Embryonic facial prominence (tissue), 1 donor: Measurements from ENCODE around the gene KCNJ1.

Experiments
- DNase-seq: peaks from one replicate; pipeline ENCODE4 v3.0.0-alpha.2; 2016; ENCODE audit errors: extremely low spot score

The KCNJ1 gene

GRCh38 chr11:128882451-128882850 is 15.4 kb upstream of the KCNJ1 start:
- DNase-seq, result no peak

DNA sequence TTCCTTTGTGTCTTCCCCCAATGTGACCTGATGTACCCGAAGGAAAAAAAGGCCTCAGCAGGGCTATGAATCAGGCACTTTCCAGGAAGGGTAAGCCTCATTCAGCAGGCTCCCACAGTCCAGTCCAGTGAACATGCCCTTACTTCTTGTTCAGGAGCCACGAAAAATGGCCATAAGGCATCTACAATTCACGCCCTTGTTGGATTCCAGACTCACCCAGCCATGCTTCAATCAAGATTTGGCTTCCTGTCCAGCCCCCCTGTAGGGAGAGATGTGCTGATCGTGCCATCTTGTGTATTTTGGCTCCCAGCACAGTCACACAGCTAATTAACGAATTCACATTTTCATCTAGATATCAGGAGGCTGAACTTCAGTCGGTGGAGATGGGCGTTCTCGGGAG is 14.1 kb upstream of the KCNJ1 start:
- no peak for DNase-seq

DNA sequence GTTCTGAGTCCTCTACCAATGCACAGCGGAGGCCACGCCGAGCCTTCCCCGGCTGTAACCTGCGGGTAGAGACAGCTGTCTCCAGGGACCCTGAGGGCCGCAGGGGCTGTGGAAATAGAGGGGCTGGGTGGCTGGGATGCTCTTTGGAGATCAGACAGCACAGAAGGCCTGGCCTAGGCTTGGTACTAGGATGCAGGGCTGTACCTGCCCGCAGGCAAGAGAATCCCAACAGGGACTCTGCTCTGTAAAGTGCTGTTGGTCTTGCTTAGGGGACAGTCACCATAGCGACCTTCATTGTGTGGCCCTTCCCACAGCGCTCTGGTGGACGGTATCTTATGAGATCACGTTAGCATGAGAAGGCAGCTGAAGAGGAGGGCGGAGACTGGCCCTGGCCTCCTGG is 12.7 kb upstream of the KCNJ1 start:
- no peak for DNase-seq

- no peak for DNase-seq
Measured at GRCh38 chr11:128878455-128878854, 11.4 kb upstream of the KCNJ1 start.

GRCh38 chr11:128877726-128878125 is 10.6 kb upstream of the KCNJ1 start:
- DNase-seq, result no peak

GRCh38 chr11:128876133-128876650 is 9.1 kb upstream of the KCNJ1 start:
- no peak for DNase-seq

DNA sequence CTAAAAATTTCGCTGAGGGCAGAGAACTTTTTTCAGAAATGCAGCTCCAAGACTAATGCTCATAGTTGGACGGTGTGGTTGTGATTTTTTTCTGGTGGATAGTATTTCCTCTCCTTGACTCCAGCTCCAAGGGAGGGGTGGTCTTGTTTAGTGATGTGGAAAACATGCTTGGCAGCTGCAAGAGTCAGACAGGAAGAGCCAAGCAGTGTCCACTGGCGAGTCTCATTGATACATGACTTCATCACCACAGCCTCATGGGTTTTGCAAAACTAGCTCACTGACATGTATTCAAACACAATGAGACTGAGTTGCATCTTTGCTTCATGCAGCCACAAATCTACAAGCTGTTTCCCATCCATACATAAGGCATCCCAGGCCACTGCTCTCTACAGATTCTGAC is 7.3 kb upstream of the KCNJ1 start:
- no peak for DNase-seq

GRCh38 chr11:128872594-128872993 is 5.5 kb upstream of the KCNJ1 start:
- DNase-seq, result no peak

- no peak for DNase-seq
Measured at GRCh38 chr11:128872094-128872493, 5.0 kb upstream of the KCNJ1 start.

DNA sequence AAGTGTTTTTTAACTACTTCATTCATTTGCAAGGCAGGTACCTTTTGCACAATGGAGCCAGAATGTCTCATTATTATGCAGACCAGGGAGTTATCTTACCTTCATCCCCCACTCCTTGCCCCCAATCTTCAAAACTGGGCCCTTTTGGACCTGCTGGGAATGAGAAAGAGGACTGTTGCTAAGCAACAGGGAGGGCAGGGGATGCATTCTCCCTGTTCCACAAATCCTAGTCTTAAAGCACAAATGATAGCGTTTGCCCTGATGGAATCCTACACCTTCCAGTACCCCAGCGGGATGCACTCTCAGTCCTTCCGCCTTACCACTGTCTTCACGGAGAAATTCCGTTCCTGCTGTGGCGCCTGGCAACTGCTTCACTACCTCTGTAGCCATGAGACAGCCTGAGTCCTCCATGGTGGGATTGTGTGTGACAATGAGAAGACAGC is 4.1 kb upstream of the KCNJ1 start:
- DNase-seq, result no peak

DNA sequence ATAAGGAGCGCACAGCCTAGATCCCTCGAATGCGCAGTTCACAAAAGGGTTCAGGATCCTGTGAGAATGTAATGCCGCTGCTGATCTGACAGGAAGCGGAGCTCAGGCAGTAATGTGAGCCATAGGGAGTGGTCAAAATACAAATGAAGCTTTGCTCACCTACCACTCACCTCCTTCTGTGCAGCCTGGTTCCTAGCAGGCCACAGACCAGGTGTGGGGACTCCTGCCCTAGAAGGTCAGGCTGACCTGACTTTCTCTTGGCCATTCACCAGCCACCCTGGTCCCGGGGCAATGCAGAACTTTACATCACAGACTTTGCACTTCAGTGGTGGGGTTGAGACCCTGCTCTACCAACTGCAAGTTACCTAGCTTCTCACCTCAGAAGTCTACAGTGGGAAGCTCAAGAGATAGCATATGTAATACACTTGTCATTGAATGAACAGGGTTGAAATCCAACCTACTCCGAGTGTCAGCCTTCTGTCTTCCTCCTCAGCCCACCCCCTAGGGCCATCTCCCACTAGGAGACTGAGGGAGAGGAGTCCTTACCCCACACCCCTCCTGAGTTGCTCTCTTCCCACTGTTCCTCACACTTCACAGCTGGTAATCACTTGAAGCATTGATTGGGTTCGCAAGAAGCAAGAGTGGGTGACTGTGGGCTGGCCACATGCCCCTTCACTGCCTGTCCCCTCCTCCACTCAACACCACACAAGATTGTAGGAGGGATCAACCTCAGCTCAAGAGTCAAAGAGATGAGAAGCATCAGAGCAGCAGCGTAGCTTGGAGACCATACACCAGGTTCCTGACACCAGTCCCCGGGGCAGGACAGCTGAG is 2.0 kb upstream of the KCNJ1 start:
- DNase-seq, result no peak

GRCh38 chr11:128865490-128865889 is 1.6 kb downstream of the KCNJ1 start:
- no peak for DNase-seq

- peak; percentile 20 for DNase-seq
Measured at GRCh38 chr11:128862908-128863660, 4.0 kb downstream of the KCNJ1 start.

- no peak for DNase-seq
Measured at GRCh38 chr11:128862406-128862805, 4.7 kb downstream of the KCNJ1 start.

DNA sequence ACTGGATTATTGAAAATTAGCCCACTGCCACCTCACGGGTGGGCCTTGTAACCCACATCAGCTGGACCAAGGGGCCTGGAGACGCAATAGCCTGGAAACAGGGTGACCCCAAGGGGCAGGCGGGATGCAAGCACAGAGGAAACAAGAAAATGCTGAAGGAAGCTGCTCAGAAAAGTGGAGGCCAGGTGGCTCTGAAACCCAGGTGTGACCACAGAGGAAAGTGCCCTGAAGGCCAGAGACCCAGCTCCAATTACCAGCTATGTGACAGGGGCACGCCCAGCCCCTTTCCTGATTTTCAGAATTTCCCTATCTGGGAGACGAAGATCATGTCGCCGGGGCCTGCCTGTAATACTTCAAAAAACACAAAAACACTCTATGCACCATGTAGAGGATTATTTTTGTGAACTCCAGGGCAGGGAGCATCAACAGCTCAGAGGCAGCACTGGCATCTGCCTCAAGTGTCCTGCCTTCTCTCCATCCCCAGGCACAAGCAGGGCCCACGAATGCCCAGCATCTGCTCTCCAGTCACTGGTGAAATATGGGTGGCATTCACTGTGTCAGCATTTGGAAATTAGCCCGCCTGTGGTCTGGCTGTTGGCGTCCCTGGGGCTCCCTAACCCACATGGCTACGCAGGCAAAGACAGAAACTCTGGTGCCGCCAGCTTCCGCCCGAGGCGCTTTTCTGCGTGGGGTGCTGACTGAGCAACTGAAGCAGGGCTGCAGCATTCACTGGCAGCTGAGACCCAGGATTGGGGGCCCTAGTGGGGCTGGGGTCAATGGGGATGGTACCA is 6.3 kb downstream of the KCNJ1 start:
- no peak for DNase-seq

DNA sequence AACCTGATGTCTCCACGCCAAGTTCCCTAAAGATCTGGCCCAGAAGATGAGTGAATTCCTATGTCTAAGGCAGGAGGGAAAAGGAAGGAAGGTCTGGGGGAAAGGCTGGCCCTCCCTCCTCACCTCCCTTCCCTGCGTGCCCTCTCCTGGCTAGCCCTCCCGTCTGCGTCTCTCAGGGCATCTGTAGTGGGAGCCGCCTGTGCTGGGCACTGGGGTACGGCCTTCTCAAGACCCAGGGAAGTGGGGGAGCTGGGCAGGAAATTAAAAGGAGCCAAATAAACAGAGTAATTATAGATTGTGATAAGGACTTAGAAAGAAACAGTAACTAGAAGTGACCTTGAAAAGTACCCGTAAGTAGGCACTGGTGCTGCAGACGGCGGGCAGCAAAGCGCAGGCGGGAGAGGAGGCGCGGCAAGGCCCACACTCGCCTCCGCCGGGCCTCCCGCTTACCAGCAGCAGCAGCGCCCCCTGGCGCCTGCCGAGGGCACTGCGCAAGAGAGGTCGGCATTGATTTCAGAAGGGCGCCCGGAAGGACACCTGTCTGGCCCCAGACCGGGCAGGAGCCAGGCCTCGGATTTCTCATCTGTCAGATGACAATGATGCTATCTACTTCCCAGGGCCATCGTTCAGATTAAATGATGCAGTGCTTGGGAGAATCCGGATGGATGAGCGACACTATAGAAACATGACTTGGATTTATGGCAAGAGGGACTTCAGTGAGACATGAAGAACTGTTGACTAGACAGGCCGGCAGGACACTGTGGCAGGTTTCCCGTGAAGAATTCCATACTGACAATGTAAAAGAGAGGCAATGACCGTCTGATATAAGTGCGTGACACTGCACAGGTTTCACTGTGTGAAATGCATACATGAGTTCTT is 7.3 kb downstream of the KCNJ1 start:
- DNase-seq, result peak; percentile 23

GRCh38 chr11:128857341-128857740 is 9.8 kb downstream of the KCNJ1 start:
- DNase-seq, result no peak

DNA sequence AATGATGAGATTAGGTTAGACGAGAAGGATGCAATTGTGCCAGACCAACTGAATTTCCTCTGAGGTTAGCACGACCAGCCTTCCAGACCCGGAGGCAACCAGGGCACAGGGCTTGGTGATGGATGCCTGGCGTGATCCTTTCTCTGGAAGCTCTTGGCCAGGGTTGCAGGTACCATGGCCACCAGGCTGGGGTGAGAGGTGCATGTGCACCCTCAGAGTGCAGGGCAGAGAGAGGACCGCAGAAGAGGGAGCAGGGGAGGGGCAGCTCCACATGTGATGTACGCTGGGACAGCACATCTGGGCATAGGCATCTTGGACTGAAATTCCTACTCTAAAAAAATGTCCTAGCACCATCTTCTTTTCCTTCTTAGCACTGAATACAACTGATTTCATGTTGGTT is 10.9 kb downstream of the KCNJ1 start:
- DNase-seq, result no peak

DNA sequence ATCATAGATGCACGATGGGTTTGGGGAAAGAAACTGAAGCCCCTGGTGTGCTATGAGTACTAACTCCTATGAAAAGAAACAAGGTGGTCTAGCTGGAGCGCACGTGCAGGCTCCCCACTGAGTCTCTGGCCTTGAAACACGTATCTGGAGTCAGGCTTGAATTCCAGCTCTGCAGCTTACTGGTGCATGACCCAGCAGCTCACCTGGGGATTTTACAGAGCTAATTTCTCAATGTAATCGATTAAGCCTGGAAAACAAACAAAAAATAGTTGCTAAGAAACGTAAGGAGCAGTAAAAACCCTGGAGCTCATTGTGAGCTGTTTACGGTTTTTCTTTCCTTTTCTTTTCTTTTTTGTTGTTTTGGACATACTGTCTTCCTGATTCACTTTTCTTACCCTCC is 12.3 kb downstream of the KCNJ1 start:
- DNase-seq, result no peak

DNA sequence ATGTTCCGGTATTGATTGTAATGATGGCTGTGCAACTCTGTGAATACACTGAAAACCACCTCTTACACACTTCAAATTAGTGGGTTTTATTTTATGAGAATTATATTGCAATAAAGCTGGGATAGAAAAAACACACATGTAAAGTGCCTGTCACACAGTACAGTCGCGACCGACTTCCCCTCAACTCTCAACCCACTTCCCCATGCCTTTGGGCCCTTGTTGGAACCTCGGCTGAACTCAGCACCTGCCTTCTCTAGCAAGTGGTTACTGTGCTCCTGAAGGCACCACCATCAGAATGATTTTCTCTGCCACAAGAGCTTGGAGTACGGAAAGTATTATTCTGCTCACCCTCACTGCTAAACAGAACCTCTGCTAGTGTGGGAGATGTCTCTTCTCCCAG is 13.5 kb downstream of the KCNJ1 start:
- no peak for DNase-seq
